ENCODE data around the gene GSK3A. TPM values are rescaled to one million over a fixed set of nuclear protein-coding genes. Genes with fewer than 3 reads are reported as not detected.
A peak's percentile ranks its signal among the peaks of the same experiment; 100 is the strongest.

Gene GSK3A
- total RNA-seq, 2 donors from 2014 or later = 12.5 to 14.5 TPM

DNA sequence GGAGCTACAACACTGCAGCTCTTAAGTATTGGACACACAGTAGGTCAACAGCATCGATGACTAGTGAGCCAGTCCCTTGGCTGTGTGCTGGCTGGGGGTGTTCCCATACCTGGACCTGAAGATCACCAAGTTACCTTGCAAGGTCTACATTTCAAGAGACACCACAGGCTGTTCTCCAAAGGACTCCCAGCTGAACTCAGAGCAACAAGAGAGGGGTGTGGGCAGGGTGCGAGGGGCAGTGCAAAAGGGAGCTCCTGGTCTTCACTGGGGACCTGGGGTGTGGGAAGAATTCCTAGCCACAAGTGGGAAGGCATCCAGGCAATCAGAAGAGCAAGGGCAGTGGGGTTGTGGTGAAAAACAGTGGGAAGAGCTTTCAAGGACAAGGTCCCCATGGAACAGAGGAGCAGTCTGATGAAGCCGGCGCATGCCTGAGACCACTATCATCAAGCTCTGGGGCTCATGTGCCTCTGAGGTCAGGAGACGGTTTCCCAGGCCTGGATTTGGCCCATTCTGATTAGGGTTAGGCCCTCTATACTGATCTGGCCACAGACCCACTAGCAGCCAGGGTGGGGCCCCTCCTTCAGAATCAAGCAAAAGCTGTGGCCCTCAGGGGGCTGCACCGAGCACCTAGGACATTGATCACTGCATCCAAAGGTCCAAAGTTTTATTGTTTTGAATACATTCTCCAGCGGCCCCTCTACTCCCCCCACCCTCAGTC is 4.7 kb upstream of the GSK3A start:
- peaks cover 49% of the 10 kb centered on the region for H3K4me1 ChIP-seq

GRCh38 chr19:42246143-42246921 is 3.9 kb upstream of the GSK3A start:
- peaks cover 46% of the 10 kb centered on the region for H3K4me1 ChIP-seq
- H3K36me3 ChIP-seq (replicated peaks in 1 of 2; ENCODE audit: insufficient read depth in 1 of 2, low read depth in 2 of 2) = peaks cover 0 to 9% of the 10 kb centered on the region in 2 donors
- H3K27me3 ChIP-seq = no peaks in the 10 kb centered on the region
- ATAC-seq = no peak
- H3K9me3 ChIP-seq = no peaks in the 10 kb centered on the region
- H3K27ac ChIP-seq = peak overlapping the region in 2 of 4 donors; percentile 33 to 59
- peak; percentile 72 to 76 (median 74) for DNase-seq
- 22 to 26% methylated on average over 5 to 10 of the region's 10 CpGs for WGBS, 2 donors
- TF ChIP-seq POLR2A (IDR thresholded peaks at IDR 0.05) = no peak
- peak; percentile 44 to 79 (median 66) for TF ChIP-seq CTCF (IDR thresholded peaks at IDR 0.05)
- intact Hi-C loops (cut with DNase I) = loop anchor here (5.0 kb wide), 1 partner anchor 46 kb away; no protein-coding TSS in a partner anchor
- H3K4me3 ChIP-seq = no peak overlapping the region

More for the DNA sequence above, 4.7 kb upstream of the GSK3A start:
- no peaks in the 10 kb centered on the region for H3K27me3 ChIP-seq
- H3K36me3 ChIP-seq (replicated peaks in 1 of 2; ENCODE audit: insufficient read depth in 1 of 2, low read depth in 2 of 2) = peaks cover 0 to 9% of the 10 kb centered on the region in 2 donors
- intact Hi-C loops (cut with DNase I) = loop anchor here (5.0 kb wide), 1 partner anchor 45 kb away; no protein-coding TSS in a partner anchor
- peak overlapping the region in 2 of 4 donors; percentile 33 to 59 for H3K27ac ChIP-seq
- WGBS, 2 donors = 50 to 61% methylated on average over 3 to 7 of the region's 7 CpGs
- ATAC-seq (no peak), DNase-seq (no peak)
- H3K4me3 ChIP-seq = no peak overlapping the region
- TF ChIP-seq CTCF (IDR thresholded peaks at IDR 0.05) (no peak), POLR2A (IDR thresholded peaks at IDR 0.05) (no peak)
- no peaks in the 10 kb centered on the region for H3K9me3 ChIP-seq

GRCh38 chr19:42245231-42245630 is 2.8 kb upstream of the GSK3A start:
- DNase-seq (no peak), ATAC-seq (no peak)
- Histone ChIP-seq H3K27ac (peak overlapping the region in 3 of 4 donors; percentile 76 to 94 (median 90)), H3K36me3 (replicated peaks in 1 of 2; ENCODE audit: insufficient read depth in 1 of 2, low read depth in 2 of 2) (peaks cover 0 to 9% of the 10 kb centered on the region in 2 donors), H3K4me1 (peaks cover 47% of the 10 kb centered on the region), H3K4me3 (no peak overlapping the region), H3K9me3 (no peaks in the 10 kb centered on the region), H3K27me3 (no peaks in the 10 kb centered on the region)
- TF ChIP-seq CTCF (IDR thresholded peaks at IDR 0.05) (no peak), POLR2A (IDR thresholded peaks at IDR 0.05) (no peak)
- intact Hi-C loops (cut with DNase I) = loop anchor here (5.0 kb wide), 1 partner anchor 47 kb away; no protein-coding TSS in a partner anchor
- 69 to 71% methylated on average over 10 of the region's 10 CpGs for WGBS, 2 donors

GRCh38 chr19:42244347-42245220 is 2.2 kb upstream of the GSK3A start:
- Histone ChIP-seq H3K4me3 (peak overlapping the region; percentile 2 to 26), H3K36me3 (replicated peaks in 1 of 2; ENCODE audit: insufficient read depth in 1 of 2, low read depth in 2 of 2) (peaks cover 0 to 9% of the 10 kb centered on the region in 2 donors), H3K9me3 (no peaks in the 10 kb centered on the region), H3K4me1 (peaks cover 50% of the 10 kb centered on the region), H3K27me3 (no peaks in the 10 kb centered on the region), H3K27ac (peak overlapping the region; percentile 72 to 94 (median 83))
- TF ChIP-seq CTCF (IDR thresholded peaks at IDR 0.05) (peak; percentile 36 to 80 (median 64)), POLR2A (IDR thresholded peaks at IDR 0.05) (peak; percentile 9 to 82 (median 72))
- peak; percentile 90 to 93 (median 91) for DNase-seq
- intact Hi-C loops (cut with DNase I) = loop anchor here (5.0 kb wide), 1 partner anchor 48 kb away; no protein-coding TSS in a partner anchor
- WGBS, 2 donors = 2 to 3% methylated on average over 20 to 45 of the region's 45 CpGs
- ATAC-seq = peak; percentile 39

Data from body of pancreas (tissue), 4 donors.